ENCODE results near the gene PRDM2.
"Not testable (repeated sequence)": the region's sequence is repeated elsewhere in the genome, so short reads cannot be mapped to it uniquely, and the experiment has no call there.

PRDM2 gene

DNA sequence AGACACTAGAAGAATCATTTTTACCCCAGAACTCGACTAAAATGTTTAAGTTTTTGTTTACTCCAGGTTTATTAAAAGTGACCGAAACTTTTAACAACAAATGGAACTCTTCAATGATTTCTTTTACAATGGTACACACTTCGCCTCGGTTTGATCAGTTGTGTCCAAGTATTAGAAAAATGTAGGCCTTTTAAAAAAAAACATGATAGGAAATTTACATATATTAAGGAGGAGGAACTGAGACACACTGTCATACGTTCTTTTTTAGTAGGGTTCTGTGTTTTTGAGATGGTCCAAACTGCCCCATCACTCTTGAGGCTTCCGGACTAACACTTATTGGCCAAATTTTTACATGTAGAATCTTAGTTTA, 1.3 kb downstream of the PRDM2 start:
- no peak for DNase-seq

DNA sequence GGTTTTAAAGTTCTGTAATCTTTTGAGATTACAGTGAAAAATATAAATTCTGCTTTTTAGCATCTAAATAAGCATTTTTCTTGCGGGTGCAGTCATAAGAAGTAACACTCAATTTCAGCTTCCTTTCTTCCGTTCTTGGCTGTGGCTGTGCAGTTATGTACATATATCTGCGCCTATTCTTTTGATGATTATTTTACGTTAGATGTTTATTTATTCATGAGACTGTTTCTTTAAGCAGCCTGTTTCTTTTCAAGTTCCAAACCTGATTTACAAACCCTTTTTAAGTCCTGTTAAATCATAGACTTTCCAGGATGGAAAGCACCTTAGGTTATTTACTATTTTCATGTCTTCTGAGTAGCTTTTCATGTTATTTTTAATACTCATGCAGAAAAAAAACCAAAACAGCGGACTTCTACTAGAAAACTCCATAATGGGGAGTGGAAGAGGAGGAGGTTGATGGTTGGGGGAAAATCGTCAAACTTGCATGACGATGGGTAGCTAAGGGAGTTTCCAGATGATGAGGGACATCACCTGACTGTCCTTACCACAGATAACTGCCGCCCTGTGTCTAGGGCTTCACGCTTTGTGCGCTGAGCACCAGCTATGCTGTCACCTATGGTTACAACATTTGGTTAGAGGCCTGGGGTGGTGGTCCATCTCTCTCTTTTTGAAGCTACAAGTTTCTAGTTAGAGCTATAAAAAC, 2.6 kb downstream of the PRDM2 start:
- no peak for DNase-seq

DNA sequence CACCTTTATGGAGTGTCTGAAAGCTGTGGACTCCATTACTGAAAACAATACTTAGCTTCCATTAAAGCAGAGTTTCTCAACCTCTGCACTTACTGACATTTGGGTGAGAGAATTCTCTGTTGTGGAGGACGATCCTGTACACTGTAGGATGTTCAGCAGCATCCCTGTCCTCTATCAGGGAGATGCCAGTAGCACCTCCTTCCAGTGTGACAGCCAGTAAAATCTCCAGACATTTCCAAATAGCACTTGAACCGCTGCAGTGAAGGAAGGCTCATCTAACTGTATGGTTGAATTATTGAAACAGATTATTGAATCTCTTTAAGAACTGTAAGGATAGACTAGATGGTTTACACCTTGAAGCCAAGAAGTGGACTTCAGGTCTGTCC, 3.1 kb downstream of the PRDM2 start:
- no peak for DNase-seq

DNA sequence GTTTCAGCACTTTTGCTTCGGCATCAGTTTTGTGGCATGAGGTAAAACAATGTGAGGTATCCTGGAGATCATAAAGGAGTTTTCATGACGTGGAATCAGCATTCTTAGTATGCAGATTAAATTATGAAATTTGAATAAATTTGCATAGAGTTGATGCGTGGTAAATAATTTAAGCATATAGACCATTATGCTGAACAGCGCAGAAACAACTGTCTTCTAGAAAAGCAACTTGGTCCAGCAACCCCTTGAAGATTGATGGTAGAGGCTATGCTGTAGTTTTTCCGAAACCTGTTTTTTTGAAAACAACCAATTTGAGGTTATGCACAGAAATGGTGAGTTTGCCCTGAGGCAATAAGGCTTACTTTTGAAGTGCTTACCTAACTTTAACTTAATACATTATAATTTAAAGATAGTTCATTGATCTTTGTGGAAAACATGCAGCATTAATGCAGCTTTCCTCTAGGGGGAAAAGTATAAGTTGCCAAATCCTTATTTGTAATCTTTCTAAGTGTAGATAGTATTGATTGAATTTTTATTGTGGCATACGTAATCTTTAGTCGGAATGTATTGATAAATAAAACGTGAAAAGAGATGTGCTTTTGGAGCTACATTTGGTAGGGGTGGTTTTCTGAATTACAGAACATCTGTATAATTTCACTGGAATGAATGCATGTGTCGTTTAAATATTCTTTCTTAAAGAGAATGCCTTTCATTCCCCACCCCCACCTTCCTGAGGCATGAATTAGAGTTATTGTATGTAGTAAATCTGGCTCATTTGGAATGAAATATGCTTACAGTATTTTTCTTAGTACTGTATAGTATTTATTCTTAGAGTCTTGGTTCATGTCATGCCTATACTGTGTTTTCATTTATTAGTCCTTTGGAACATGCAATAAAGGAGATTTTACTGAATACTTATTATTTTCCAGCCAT, 3.8 kb downstream of the PRDM2 start:
- DNase-seq: no peak

DNA sequence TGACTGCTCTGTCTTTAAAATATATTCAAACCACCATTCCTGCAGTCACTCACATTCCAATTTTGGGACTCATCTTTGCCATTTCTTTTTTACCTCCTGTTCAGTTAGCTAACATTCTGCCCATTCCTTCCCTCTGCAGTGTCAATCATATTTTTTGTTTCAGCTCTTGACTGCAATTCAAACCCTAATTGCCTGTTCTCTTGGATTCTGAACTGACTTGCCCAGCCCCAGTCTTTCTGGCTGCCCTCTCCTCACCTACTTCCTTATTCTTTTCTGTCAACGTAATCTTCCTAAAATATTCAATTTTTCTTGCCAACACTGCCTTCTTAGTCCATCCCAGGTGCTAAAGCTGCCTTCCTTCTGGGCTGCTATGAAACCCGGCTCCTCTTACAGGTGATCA, 6.1 kb downstream of the PRDM2 start:
- no peak for DNase-seq

DNA sequence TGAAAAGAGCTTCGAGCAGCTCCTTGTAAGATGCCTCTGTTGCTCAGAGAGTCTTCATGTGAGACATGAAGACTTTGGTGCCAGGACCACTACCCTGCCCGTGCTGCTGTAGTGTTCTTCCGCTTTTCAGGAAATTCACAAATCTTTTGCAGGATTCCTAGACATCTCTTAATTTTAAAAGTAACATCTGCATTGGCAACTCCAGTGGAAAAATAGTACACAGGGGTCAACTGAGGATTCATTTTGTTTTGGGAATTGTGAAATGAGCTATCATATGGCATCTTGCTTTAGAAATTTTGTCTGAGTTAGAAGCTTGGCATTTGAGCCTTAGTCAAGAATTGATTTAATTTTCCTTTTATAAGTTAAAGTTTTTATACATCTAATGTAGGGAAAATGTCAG, 7.2 kb downstream of the PRDM2 start:
- no peak for DNase-seq

DNA sequence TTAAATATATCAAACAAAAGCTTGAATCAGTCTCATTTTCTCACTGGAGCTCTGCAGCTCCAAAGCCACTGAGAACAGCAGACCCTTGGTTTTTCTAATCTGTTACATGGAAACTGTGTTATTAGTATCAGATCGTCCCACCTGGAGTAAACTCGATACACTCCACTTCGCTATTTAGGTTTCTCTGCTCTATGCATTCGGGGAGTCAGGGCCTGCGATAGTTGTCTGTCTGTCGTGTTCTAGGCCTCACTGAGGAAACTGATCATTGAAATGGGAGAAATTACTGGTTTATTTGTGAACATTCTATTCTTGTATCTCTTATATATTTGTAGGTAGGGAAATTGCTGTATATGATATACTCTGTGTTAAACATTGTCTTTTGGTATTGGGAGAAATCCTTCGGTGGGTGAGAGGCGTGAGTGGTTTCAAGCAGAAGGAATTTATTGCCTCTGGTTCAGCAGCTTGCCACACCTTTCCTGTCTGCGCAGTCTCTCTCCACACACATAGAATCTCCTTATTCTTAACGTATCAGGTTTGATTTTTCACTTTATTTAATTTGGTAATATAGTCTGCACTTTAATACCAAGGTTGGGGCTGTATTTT, 8.5 kb downstream of the PRDM2 start:
- no peak for DNase-seq

DNA sequence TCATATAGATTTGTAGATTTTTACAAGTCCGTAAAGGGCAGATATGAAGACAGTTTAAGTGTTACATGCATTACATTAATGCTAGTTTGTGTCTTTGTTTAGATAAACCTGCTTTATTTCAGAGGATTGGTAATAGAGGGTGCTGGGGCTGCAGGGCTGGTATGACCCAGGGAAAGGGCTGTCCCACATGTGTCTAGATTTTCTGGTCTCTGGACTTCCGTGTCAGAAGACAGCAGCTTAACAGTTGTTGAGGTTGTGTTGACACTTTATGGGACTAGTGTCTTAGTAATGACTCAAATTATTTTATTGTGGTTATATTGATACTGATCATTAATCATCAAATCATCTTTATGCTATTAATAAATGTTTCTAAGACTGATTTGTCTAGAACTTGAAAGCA, 10.1 kb downstream of the PRDM2 start:
- no peak for DNase-seq

DNA sequence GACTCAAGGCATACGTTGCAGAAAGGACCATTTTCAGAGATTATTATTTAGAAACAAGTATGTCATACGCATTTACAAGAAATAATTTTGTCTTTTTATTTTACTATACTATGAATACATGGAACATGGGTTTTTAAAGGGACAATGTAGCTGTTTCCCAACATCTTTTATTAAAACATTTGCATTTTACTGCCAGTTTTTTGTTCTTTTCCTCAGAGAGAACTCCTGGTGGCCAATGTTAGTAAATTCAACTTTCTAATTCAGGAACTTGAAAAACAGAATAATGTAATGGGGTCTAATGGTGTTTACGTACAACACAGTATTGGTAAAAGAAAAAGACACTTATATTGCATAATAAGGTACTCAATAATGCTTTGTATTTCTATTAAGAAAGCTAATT, 14.9 kb downstream of the PRDM2 start:
- DNase-seq: no peak

DNA sequence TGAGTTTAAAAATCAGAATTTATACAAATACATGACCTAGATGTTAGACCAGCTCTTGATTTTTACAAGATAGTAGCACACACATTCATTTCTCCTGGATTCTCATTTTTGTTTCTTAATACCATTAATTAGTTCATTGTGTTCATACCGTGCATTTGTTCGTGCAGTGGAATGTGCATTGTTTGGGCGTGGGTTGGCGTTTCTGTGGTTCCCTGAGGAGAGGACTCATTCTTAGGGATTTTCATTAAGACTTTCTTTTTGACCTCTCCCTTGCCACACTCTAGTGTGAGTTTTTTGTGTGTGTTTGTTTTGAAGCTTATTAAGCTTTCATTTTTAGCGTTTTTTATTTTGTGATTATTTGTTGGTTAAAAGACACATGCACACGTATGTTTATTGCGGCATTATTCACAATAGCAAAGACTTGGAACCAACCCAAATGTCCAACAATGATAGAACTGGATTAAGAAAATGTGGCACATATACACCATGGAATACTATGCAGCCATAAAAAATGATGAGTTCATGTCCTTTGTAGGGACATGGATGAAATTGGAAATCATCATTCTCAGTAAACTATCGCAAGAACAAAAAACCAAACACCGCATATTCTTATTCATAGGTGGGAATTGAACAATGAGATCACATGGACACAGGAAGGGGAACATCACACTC, 15.8 kb downstream of the PRDM2 start:
- DNase-seq: not testable (repeated sequence)

DNA sequence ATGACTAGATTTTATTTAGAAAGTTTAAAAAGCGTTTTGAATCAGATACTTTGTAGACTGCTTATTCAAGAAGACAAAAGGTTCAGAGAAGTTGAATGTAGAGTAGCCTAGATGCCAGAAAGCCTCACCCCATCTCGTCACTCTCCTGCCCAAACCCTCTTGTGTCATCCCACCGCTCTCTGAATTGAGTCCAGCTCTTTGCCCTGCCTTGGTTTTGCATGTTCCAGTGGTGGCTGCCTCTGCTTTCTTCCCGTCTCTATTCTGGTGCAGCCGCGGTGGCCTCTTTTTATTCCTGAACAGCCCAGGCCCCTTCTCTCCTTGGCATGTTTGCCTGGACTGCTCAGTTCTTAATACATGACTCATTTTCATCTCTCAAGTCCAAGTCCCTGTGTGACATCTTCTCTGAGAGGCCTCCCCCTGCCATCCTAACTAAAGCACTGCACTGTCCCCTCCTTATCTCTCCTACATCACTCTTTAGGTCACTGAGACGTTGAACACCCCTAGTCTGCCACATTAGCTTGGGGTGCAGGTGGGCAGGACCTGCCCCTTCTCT, 22.9 kb downstream of the PRDM2 start:
- DNase-seq: no peak

DNA sequence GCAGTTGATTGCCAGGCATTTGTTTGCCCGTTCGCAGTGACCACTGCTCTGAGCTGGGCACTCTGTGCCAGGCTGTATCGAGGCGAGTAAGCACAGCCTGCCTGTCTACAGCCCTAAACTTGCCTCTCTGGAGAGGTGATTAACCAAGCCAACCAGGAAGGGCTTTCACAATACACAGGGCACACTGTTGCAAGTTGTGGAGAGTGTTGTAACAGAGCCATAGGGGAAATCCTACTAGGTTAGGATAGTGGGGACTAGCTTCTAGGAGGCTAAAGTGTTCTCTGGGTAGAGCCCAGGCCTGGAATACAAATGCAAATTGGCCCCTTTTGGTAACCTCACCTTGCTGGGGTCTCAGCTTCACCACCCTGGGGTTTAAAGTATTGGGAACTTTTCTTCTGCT, 23.8 kb downstream of the PRDM2 start:
- DNase-seq: no peak

DNA sequence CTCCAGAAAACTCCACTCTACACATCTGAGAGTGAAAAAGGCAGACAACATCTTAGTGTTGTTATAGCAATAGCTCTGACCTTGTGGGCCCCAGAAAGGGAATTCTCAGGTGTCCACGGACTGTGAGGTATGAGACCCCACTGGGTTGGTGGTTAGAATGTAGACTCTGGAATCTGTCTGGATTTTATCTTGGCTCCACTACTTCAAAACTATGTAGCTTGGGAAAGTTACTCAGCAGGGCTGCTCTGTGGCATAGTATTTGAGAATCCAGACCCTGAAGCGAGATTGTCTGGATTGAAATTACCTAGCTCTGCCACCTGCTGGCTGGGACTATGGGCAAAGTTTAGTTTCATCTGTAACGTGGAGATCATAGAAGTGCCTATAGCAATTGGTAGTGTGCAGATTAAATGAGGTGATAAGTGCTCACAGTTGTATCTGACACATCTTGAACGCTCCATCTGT, 25.8 kb downstream of the PRDM2 start:
- DNase-seq: no peak

DNA sequence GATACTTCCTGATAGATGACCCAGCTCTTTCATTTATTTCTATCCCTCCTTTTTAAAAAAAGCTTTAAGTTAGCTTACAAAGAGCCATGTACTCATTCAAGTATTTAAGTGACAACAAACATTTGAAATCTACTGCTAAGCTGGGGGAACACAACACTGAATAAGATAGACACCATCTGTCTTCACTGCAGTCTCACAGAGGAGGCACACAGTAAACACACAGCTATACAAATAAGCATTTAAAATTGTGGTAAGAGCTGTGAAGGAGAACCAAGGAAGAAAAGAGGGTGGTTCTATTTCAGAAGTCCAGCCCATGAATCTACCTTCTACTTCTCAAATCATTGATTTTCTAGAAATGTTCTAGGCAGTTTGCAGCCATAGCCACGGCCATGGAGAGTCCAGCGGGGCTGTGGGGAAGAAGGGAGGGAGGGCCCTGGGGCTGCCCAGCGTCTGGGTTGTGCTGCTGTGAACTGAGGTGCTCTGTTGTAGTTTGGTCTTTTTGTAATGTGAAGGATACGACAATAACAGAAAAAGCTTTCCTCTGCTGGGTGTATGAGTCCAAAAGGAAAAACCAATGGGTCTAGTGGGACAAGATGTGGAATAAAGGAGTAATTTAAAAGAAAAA, 28.2 kb downstream of the PRDM2 start:
- DNase-seq: no peak

DNA sequence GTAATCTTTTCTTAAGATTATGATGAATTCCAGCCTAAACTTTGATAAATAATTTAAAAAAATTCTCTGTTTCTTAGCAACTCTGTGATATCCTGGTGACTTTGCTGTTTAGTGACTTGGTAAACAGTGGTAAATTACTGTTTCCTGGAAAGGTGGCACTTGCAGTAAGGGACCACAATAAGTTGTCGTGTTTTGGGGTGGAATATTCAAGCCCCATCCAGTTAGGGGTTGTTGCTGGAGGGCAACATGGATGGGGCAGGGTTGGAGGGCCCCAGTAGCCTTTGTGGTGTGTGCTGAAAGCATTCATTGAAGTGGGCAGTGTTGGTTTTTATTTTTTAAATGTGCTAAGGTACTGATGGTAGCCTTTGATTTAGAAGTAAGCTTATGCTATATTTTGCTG, 30.3 kb downstream of the PRDM2 start:
- no peak for DNase-seq

DNA sequence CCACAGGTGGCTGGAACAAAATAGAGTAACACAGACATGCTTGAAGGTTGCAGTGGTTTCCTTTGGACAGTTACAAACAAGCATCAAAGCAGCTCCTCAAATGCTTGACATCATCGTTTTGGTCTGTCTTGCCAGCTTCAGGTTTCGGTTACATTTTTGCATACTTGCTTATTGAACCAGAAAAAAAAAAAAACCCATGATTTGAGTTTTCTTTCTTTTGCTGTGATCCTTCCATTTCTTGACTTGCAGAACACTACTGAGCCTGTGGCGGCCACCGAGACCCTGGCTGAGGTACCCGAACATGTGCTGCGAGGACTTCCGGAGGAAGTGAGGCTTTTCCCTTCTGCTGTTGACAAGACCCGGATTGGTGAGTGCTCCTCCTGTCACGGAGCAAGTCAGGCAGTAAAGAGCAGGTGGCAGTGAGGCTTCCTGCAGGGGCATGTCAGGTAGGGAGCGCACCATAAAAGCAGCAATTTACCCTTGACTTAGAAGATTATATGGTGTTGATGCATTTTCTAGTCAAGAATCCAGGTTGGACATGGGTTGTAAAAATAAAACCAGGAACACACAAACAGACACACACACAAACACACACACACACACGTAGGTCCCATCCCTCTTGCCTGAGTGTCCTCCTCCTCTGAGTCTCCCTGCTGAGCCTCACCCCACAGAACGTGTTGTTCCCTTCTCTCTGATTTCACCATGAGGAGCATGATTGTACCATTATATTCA, 30.9 kb downstream of the PRDM2 start:
- no peak for DNase-seq

DNA sequence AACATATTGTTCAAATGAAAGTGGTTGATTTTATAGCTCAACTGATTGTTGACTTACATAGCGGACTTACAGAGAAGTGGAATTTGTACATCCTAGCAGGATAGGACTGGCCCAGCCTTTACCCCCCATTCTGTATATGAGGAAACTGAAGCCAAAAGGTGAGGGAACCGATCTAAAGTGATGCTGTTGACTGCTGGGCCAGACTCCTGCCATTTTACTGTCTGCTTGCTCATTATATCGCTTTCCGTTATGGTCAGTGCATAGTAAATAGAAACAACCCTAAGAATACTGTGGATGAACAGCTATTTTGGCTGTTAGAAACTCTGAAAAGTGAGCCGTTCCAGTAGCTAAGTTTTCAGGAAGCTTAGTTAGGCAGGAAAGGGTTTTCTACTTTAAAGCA, 31.9 kb downstream of the PRDM2 start:
- DNase-seq: no peak

DNA sequence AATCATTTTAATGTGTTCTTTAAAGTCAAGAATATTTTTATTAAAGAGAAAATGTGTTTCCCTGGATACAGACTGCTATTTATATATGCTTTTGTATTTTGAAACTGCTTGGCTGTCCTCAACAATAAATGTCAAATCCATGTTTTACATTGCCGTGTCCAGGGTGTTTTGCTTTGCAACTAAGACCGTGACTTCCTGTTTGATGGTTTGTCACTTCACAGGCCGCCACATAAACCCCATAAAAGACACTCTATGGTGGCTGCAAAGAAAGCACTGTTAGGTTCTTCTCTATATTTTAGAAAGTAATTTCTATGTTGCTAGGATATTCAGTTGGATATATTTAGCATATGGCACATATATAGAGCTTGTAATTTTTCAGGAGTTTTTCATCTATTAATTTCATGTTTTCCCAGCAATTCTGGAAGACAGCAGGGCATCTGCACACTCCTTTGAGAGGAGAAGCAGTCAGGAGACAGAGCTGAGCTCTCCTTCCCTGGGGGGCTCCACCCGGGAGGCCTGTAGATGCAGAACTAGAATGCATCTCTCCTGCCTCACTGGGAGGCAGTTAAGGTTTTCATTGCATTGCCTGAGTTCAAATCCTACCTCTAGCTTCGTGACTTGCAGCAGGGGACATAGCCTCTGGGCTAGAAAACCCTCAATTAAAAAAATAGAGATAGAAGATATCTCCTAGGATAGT, 33.1 kb downstream of the PRDM2 start:
- DNase-seq: no peak

DNA sequence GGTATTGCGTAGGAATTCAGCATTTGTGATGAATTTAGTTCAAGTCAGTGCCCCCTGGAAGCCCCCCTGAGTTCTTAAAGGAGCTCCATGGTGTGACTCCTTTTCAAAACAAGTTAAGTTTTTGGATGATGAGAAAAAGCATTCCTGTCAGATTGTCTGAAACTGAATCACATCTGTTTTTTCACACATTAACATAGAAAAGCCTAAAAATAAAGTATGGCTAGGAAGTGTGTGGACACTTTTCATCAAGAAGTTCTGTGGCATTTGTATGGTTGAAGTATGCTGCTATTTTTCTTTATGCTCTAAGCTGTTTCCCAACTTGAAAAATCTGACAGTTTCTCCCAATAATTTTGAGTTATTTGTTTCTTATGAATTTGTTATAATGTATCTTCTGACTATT, 33.7 kb downstream of the PRDM2 start:
- DNase-seq: no peak

DNA sequence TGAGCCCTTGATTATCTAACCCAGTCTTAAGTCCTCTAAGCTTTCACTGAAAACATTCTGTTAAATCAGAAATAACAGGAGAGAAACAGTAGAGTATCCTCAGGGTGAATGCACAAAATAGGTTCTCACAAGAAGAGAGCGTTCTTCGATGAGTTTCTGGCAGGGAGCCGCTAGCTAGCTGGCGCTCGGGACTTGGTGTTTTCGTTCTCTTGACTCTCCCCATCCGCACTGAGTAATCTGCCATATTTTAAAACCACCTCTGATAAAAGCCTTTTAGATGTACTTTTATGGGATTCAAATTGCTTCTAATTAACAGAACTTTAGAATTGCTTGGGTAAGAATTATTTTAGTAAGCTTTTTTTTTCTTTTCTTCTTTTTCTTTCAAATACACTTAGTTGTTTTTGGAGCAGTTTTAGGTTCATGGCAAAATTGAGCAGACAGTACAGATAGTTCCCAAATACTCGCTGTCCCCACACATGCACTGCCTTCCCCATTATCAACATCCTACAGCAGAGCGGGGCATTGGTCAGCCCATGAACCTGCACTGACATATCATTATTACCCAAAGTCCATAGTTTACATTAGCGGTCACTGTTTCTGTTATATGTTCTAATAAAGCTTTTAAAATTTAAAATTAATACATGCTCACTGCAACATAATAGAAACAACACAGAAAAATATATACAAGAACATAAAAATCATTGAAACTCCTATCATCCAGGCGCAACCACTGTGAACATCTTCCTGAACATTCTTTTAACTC, 35.4 kb downstream of the PRDM2 start:
- DNase-seq: no peak

All from NCI-H524 treated with DMSO at 0.1 percent for 48 hours (cell line).